Cerebellar cortex (tissue), 1 donor: ENCODE results near the gene AQP1.

Source experiments
- DNase-seq: peaks from one replicate; pipeline ENCODE4 v3.0.0-alpha.2; 2015; ENCODE audit warnings: low spot score

The AQP1 gene

GRCh38 chr7:30921540-30922401 lies 10.1 kb downstream of the AQP1 start:
- no peak for DNase-seq

GRCh38 chr7:30922596-30922995 lies 10.9 kb downstream of the AQP1 start:
- no peak for DNase-seq

- DNase-seq: no peak
These were observed 11.5 kb downstream of the AQP1 start for GRCh38 chr7:30923009-30923773.

- no peak for DNase-seq
These were observed 12.2 kb downstream of the AQP1 start for GRCh38 chr7:30923774-30924413.

- no peak for DNase-seq
These were observed 13.0 kb downstream of the AQP1 start for GRCh38 chr7:30924624-30925023.

- no peak for DNase-seq
These were observed 13.5 kb downstream of the AQP1 start for GRCh38 chr7:30925117-30925516.

GRCh38 chr7:30925913-30926312 lies 14.3 kb downstream of the AQP1 start:
- no peak for DNase-seq

- DNase-seq: no peak
These were observed 14.7 kb downstream of the AQP1 start for GRCh38 chr7:30926313-30926712.

- DNase-seq: no peak
These were observed 15.4 kb downstream of the AQP1 start for GRCh38 chr7:30927040-30927439.

GRCh38 chr7:30927559-30927958 lies 15.9 kb downstream of the AQP1 start:
- no peak for DNase-seq

- DNase-seq: no peak
These were observed 16.7 kb downstream of the AQP1 start for GRCh38 chr7:30928254-30928872.

GRCh38 chr7:30929686-30930085 lies 18.0 kb downstream of the AQP1 start:
- no peak for DNase-seq

- DNase-seq: no peak
These were observed 19.0 kb downstream of the AQP1 start for GRCh38 chr7:30930621-30931020.

GRCh38 chr7:30931161-30931928 lies 19.7 kb downstream of the AQP1 start:
- DNase-seq: no peak

GRCh38 chr7:30931929-30932540 lies 20.4 kb downstream of the AQP1 start:
- no peak for DNase-seq

- no peak for DNase-seq
These were observed 20.9 kb downstream of the AQP1 start for GRCh38 chr7:30932562-30932961.

- no peak for DNase-seq
These were observed 21.7 kb downstream of the AQP1 start for GRCh38 chr7:30933124-30933974.

GRCh38 chr7:30934225-30934624 lies 22.6 kb downstream of the AQP1 start:
- DNase-seq: no peak

- DNase-seq: no peak
These were observed 23.3 kb downstream of the AQP1 start for GRCh38 chr7:30934732-30935568.
